Liver (tissue), 9 donors: ENCODE data around the gene C19orf47. TPM values are rescaled to one million over a fixed set of nuclear protein-coding genes. Genes with fewer than 3 reads are reported as not detected.
A peak's percentile ranks its signal among the peaks of the same experiment; 100 is the strongest.

Experiments used
- DNase-seq: peaks from one replicate; pipeline ENCODE4 v3.0.0-alpha.2; 2017; ENCODE audit warnings: low spot score
- H3K27ac ChIP-seq, 2 donors: one replicate each; pipeline ENCODE4 v1.7.0; 2013; ENCODE audit warnings: inconsistent platforms in 2 of 2, low read length in 2 of 2, control low read depth in 1 of 2, low read depth in 1 of 2, mild to moderate bottlenecking in 1 of 2
- H3K27me3 ChIP-seq, 4 donors: one replicate each; pipeline versions ENCODE4 v1.6.1 to v1.7.0; 2013; ENCODE audit warnings: low read length in 3 of 4, inconsistent platforms in 1 of 4, mild to moderate bottlenecking in 1 of 4, moderate library complexity in 1 of 4; ENCODE audit not compliant: control insufficient read depth in 4 of 4, insufficient read depth in 4 of 4
- H3K36me3 ChIP-seq, 4 donors: one replicate each; pipeline versions ENCODE4 v1.6.1 to v1.7.0; 2013; ENCODE audit warnings: low read length in 3 of 4, mild to moderate bottlenecking in 3 of 4, low read depth in 1 of 4, moderate library complexity in 1 of 4; ENCODE audit not compliant: control insufficient read depth in 4 of 4, insufficient read depth in 3 of 4
- H3K4me1 ChIP-seq, 4 donors: one replicate each; pipeline versions ENCODE4 v1.6.1 to v1.7.0; 2013; ENCODE audit warnings: low read length in 3 of 4, mild to moderate bottlenecking in 3 of 4, moderate library complexity in 1 of 4; ENCODE audit not compliant: control insufficient read depth in 4 of 4, insufficient read depth in 4 of 4
- H3K4me3 ChIP-seq, 3 donors: one replicate each; pipeline versions ENCODE4 v1.6.1 to v1.7.0; 2013; ENCODE audit warnings: low read length in 3 of 3, control low read depth in 1 of 3, low read depth in 1 of 3, mild to moderate bottlenecking in 1 of 3
- H3K9ac ChIP-seq, 2 donors: one replicate each; pipeline ENCODE4 v1.7.0; 2013; ENCODE audit warnings: low read length in 2 of 2, mild to moderate bottlenecking in 2 of 2, moderate library complexity in 2 of 2, control low read depth in 1 of 2, low read depth in 1 of 2
- H3K9me3 ChIP-seq, 4 donors: one replicate each; pipeline versions ENCODE4 v1.6.1 to v1.7.0; 2013; ENCODE audit warnings: low read length in 3 of 4; ENCODE audit not compliant: control insufficient read depth in 4 of 4
- EGR1 ChIP-seq, 2 donors: IDR thresholded peaks; 2 replicates each; pipeline ENCODE4 v1.6.1; 2016 to 2018; ENCODE audit warnings: antibody characterized with exemption in 2 of 2, low read depth in 2 of 2
- FOXA2 ChIP-seq: IDR thresholded peaks from 2 replicates; pipeline ENCODE4 v1.6.1; 2016; ENCODE audit warnings: antibody characterized with exemption
- GABPA ChIP-seq, 2 donors: IDR thresholded peaks in 1 of 2; conservative IDR thresholded peaks in 1 of 2; 2 replicates each; pipeline ENCODE4 v1.6.1; 2016; ENCODE audit warnings: antibody characterized with exemption in 2 of 2, mild to moderate bottlenecking in 1 of 2, moderate library complexity in 1 of 2
- HNF4A ChIP-seq, 2 donors: conservative IDR thresholded peaks; 2 replicates each; pipeline ENCODE4 v1.6.1; 2016; ENCODE audit warnings: antibody characterized with exemption in 2 of 2, mild to moderate bottlenecking in 2 of 2
- HNF4G ChIP-seq: IDR thresholded peaks from 2 replicates; pipeline ENCODE4 v1.6.1; 2016; ENCODE audit warnings: antibody characterized with exemption
- JUND ChIP-seq, 2 donors: IDR thresholded peaks; 2 replicates each; pipeline ENCODE4 v1.6.1; 2016; ENCODE audit warnings: antibody characterized with exemption in 2 of 2
- NR2F2 ChIP-seq: IDR thresholded peaks from 2 replicates; pipeline ENCODE4 v1.6.1; 2016; ENCODE audit warnings: antibody characterized with exemption
- RAD21 ChIP-seq, 2 donors: IDR thresholded peaks; 2 replicates each; pipeline ENCODE4 v1.6.1; 2016; ENCODE audit warnings: antibody characterized with exemption in 2 of 2, mild to moderate bottlenecking in 2 of 2
- SP1 ChIP-seq: IDR thresholded peaks from 2 replicates; pipeline ENCODE4 v1.6.1; 2018; ENCODE audit warnings: antibody characterized with exemption, mild to moderate bottlenecking
- TAF1 ChIP-seq: conservative IDR thresholded peaks from 2 replicates; pipeline ENCODE4 v1.6.1; 2016; ENCODE audit warnings: antibody characterized with exemption, mild to moderate bottlenecking
- WGBS: extraction: QIAGEN DNeasy Blood & Tissue Kit; methylation state at CpG from one replicate; pipeline ENCODE4 v1.1.7; 2013; 5-methylcytosine and 5-hydroxymethylcytosine counted together
- polyA plus RNA-seq, 2 donors: library from polyadenylated mRNA; stranded (reverse) in 1 of 2; unstranded in 1 of 2; fragments of 200-250 nt in 1 of 2; fragments of >200 nt in 1 of 2; fragmentation: Nextera tagmentation in 1 of 2; extraction: Ambion mirVana in 1 of 2; gene quantifications; one replicate each; pipeline versions ENCODE4 v1.2.1 to v1.2.3, GENCODE V29; 2013 to 2015
- total RNA-seq, 2 donors: library from RNA; depleted of rRNA; stranded (reverse); fragments of >200 nt; gene quantifications; one replicate each; pipeline ENCODE4 v1.2.3, GENCODE V29; 2014
- TF ChIP-seq, protein P1 (sequence below): IDR thresholded peaks from 2 replicates; pipeline ENCODE4 v1.6.1; 2016; ENCODE audit warnings: antibody characterized with exemption, mild to moderate bottlenecking
- TF ChIP-seq, protein P2 (sequence below): fragments of 150-350 bp; IDR thresholded peaks from 2 replicates; pipeline ENCODE4 v1.5.1; 2017; ENCODE audit warnings: improper control_type of control experiment, low read depth, low read length; ENCODE audit not compliant: missing input control
- donor health status: healthy.
- donor health status: healthy.
- donor health status: healthy.
- donor health status: healthy.
- donor health status: healthy.

The C19orf47 gene
- total and polyA plus RNA-seq, 4 donors = 3.9 to 6.0 (median 5.0) TPM

DNA sequence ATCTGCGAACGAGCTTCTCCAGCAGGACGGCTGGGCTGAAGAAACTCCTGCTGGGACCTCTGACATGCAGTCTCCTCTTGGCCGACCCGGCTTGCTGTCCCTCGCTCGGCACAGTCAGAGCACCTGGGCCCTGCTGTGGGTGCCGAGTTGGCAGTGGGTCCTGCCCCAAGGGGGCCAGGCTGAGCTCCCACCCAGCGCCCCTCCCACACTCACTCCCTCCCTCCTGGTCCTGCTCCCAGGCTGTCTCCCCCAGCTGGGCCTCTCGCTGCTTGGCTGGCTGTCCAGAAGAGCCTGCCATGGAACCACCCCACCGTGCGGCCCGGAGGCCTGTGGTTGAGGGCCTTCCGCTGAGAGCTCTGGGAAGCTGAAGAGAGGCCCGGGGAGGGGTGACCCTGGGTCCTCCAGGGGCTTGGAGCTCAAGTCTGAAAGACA is 69.1 kb downstream of the C19orf47 start:
- TF ChIP-seq SP1 (no peak), TAF1 (no peak)
- Histone ChIP-seq H3K9ac (no peak overlapping the region), H3K4me3 (no peak overlapping the region), H3K27ac (peak overlapping the region; percentile 7 to 21), H3K36me3 (no peaks in the 10 kb centered on the region), H3K4me1 (peaks cover 35 to 88% (median 75%) of the 10 kb centered on the region in 4 donors), H3K27me3 (no peaks in the 10 kb centered on the region), H3K9me3 (no peaks in the 10 kb centered on the region)
- no peak for DNase-seq
- WGBS = 80% methylated on average over 15 of the region's 15 CpGs

DNA sequence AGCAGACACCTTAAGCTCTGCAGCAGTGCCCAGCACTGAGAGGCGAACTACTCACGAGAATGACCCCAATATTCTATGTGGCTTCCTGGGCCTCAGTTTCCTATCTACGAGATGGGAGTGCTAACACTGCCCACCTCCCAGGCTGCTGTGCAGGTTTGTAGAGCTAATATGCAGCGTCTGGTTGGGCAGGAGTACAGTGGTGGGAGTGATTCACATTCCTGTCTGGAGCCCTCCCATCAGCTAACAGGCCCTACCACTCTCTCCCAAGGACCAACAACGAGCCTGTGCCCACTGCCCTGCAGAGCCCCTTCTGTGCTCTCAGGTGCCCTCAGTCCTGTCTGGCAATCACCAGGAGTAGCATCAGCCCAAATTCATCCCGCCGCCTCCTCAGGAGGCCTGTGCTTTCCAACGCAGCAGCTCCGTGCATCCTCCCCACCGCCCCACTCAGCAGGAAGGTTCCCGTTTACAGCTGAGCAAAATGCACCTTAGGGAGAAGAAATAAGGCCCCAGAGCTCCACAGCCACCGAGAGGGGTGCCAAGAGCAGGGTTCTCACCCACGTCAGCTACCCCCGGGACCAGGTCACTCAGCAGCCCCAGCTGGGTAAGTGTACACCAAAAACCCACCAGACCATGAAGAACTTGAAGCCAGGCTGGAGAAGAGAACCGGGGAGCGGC is 69.7 kb downstream of the C19orf47 start:
- no peak overlapping the region for H3K4me3 ChIP-seq
- 91% methylated on average over 16 of the region's 16 CpGs for WGBS
- H3K27me3 ChIP-seq = no peaks in the 10 kb centered on the region
- peak overlapping the region in 1 of 2 donors; percentile 21 for H3K27ac ChIP-seq
- TF ChIP-seq SP1 (no peak), FOXA2 (no peak), TAF1 (no peak), EGR1 (IDR thresholded peaks at IDR 0.05; ENCODE audit: low read depth in 2 of 2) (no peak), RAD21 (IDR thresholded peaks at IDR 0.05) (no peak), GABPA (IDR thresholded peaks at IDR 0.05 in 1 of 2, conservative IDR thresholded peaks at IDR 0.05 in 1 of 2) (no peak), JUND (IDR thresholded peaks at IDR 0.05) (no peak), NR2F2 (no peak), HNF4A (conservative IDR thresholded peaks at IDR 0.05) (no peak), HNF4G (no peak)
- TF ChIP-seq, protein P1, sequence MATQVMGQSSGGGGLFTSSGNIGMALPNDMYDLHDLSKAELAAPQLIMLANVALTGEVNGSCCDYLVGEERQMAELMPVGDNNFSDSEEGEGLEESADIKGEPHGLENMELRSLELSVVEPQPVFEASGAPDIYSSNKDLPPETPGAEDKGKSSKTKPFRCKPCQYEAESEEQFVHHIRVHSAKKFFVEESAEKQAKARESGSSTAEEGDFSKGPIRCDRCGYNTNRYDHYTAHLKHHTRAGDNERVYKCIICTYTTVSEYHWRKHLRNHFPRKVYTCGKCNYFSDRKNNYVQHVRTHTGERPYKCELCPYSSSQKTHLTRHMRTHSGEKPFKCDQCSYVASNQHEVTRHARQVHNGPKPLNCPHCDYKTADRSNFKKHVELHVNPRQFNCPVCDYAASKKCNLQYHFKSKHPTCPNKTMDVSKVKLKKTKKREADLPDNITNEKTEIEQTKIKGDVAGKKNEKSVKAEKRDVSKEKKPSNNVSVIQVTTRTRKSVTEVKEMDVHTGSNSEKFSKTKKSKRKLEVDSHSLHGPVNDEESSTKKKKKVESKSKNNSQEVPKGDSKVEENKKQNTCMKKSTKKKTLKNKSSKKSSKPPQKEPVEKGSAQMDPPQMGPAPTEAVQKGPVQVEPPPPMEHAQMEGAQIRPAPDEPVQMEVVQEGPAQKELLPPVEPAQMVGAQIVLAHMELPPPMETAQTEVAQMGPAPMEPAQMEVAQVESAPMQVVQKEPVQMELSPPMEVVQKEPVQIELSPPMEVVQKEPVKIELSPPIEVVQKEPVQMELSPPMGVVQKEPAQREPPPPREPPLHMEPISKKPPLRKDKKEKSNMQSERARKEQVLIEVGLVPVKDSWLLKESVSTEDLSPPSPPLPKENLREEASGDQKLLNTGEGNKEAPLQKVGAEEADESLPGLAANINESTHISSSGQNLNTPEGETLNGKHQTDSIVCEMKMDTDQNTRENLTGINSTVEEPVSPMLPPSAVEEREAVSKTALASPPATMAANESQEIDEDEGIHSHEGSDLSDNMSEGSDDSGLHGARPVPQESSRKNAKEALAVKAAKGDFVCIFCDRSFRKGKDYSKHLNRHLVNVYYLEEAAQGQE = no peak
- TF ChIP-seq, protein P2, sequence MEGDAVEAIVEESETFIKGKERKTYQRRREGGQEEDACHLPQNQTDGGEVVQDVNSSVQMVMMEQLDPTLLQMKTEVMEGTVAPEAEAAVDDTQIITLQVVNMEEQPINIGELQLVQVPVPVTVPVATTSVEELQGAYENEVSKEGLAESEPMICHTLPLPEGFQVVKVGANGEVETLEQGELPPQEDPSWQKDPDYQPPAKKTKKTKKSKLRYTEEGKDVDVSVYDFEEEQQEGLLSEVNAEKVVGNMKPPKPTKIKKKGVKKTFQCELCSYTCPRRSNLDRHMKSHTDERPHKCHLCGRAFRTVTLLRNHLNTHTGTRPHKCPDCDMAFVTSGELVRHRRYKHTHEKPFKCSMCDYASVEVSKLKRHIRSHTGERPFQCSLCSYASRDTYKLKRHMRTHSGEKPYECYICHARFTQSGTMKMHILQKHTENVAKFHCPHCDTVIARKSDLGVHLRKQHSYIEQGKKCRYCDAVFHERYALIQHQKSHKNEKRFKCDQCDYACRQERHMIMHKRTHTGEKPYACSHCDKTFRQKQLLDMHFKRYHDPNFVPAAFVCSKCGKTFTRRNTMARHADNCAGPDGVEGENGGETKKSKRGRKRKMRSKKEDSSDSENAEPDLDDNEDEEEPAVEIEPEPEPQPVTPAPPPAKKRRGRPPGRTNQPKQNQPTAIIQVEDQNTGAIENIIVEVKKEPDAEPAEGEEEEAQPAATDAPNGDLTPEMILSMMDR = no peak
- DNase-seq = no peak
- peaks cover 37 to 87% (median 73%) of the 10 kb centered on the region in 4 donors for H3K4me1 ChIP-seq
- no peak overlapping the region for H3K9ac ChIP-seq
- no peaks in the 10 kb centered on the region for H3K9me3 ChIP-seq
- no peaks in the 10 kb centered on the region for H3K36me3 ChIP-seq
